Caco-2 (cell line): ENCODE measurements around the gene RPL14. TPM values are rescaled to one million over a fixed set of nuclear protein-coding genes. Genes with fewer than 3 reads are reported as not detected.

ENCODE experiments used
- Bru-seq: library from RNA; stranded (reverse); fragments of 400-500 nt; gene quantifications from one replicate; lab custom pipeline; 2021; lab: Mats Ljungman, UMichigan
- BruChase-seq, 2 experiments: library from RNA; stranded (reverse); fragments of 400-500 nt; gene quantifications; one replicate each; lab custom pipeline; 2021; lab: Mats Ljungman, UMichigan
- BruUV-seq: library from RNA; stranded (reverse); fragments of 400-500 nt; replicated peaks from 2 replicates; lab custom pipeline; 2021; lab: Mats Ljungman, UMichigan
- CTCF ChIA-PET: fragments of 300-600 bp; sonication (Branson Sonifier 250); formaldehyde crosslinking; loops from one replicate; lab custom pipeline; 2022; ENCODE audit warnings: antibody characterized with exemption; lab: Charles Lee
- POLR2A ChIA-PET: fragments of 300-600 bp; sonication (Branson Sonifier 250); formaldehyde crosslinking; loops from one replicate; lab custom pipeline; 2022; ENCODE audit warnings: antibody characterized with exemption; lab: Charles Lee
- DNase-seq, 2 experiments: peaks; one replicate each; pipeline versions ENCODE4 v3.0.0 to v3.0.0-alpha.2; 2020 to 2022
- H3K27me3 ChIP-seq: replicated peaks from 2 replicates; pipeline ENCODE4 v1.6.0; 2011; ENCODE audit warnings: low read length; ENCODE audit not compliant: control insufficient read depth, insufficient read depth
- H3K36me3 ChIP-seq: 2 replicates; pipeline ENCODE4 v1.5.1; 2011; ENCODE audit warnings: low read length; ENCODE audit not compliant: control insufficient read depth, insufficient read depth
- H3K4me1 ChIP-seq: fragments of 250-450 bp; sonication (Bioruptor Pico); 2 replicates; pipeline ENCODE4 v1.5.1; 2020; ENCODE audit warnings: mild to moderate bottlenecking
- H3K4me3 ChIP-seq: 2 replicates; pipeline ENCODE4 v1.5.1; 2011; ENCODE audit warnings: low read depth, mild to moderate bottlenecking, control low read depth, low read length
- H3K9me3 ChIP-seq: fragments of 250-450 bp; sonication (Bioruptor Pico); 2 replicates; pipeline ENCODE4 v1.5.1; 2020; ENCODE audit warnings: mild to moderate bottlenecking, moderate library complexity
- H3K27ac Mint-ChIP-seq: one replicate; pipeline ENCODE4 v1.8.0; 2022; ENCODE audit warnings: mixed read lengths; ENCODE audit not compliant: unreplicated experiment
- H3K27me3 Mint-ChIP-seq: one replicate; pipeline ENCODE4 v1.8.0; 2022; ENCODE audit warnings: mixed read lengths; ENCODE audit not compliant: insufficient read depth, unreplicated experiment
- H3K36me3 Mint-ChIP-seq: one replicate; pipeline ENCODE4 v1.8.0; 2022; ENCODE audit warnings: mild to moderate bottlenecking, mixed read lengths; ENCODE audit not compliant: insufficient read depth, unreplicated experiment
- H3K4me1 Mint-ChIP-seq: one replicate; pipeline ENCODE4 v1.8.0; 2022; ENCODE audit warnings: low read depth, mixed read lengths; ENCODE audit not compliant: unreplicated experiment
- H3K4me3 Mint-ChIP-seq: one replicate; pipeline ENCODE4 v1.8.0; 2022; ENCODE audit warnings: mild to moderate bottlenecking, moderate library complexity, mixed read lengths; ENCODE audit not compliant: unreplicated experiment
- H3K9me3 Mint-ChIP-seq: one replicate; pipeline ENCODE4 v1.8.0; 2022; ENCODE audit warnings: mixed read lengths; ENCODE audit not compliant: unreplicated experiment
- intact Hi-C: fragments of 100-400 bp; cut with micrococcal nuclease; formaldehyde crosslinking; loops from one replicate; pipeline ENCODE4 v1.10.0; 2022; ENCODE audit not compliant: unreplicated experiment
- long read RNA-seq: library from polyadenylated mRNA; stranded (forward); transcript quantifications from one replicate; pipeline ENCODE4 v2.0.0, GENCODE V29; 2022
- total RNA-seq: library from RNA; stranded (reverse); gene quantifications from 2 replicates; pipeline ENCODE4 v1.2.3, GENCODE V29; 2022
- TF ChIP-seq, protein P1 (sequence below), 2 experiments: fragments of 200-600 bp in 1 of 2; IDR thresholded peaks; 1 replicate in 1 of 2; 2 replicates in 1 of 2; pipeline versions ENCODE4 v1.5.1 to v1.8.0; 2011 to 2022; ENCODE audit warnings: antibody characterized with exemption in 1 of 2, control low read depth in 1 of 2, inconsistent platforms in 1 of 2, low read depth in 1 of 2, low read length in 1 of 2, mild to moderate bottlenecking in 1 of 2, moderate library complexity in 1 of 2; ENCODE audit not compliant: insufficient read depth in 1 of 2, severe bottlenecking in 1 of 2, unreplicated experiment in 1 of 2

The RPL14 gene
- total RNA-seq: 1,589 and 1,699 TPM in 2 replicates
- percentile 97 among the genes with signal in this experiment for Bru-seq, nascent RNA
- BruChase-seq, experiment 1, labeled RNA remaining after a 2-hour chase: percentile 97 among the genes with signal in this experiment
- percentile 98 among the genes with signal in this experiment for BruChase-seq, experiment 2, labeled RNA remaining after a 6-hour chase
- long read RNA-seq, full-length matches to known transcripts: 257 of 270 reads
- long read RNA-seq, partial matches to known transcripts: 11 of 270 reads
- long read RNA-seq, other reads (novel, unspliced or antisense): 2 of 270 reads

DNA sequence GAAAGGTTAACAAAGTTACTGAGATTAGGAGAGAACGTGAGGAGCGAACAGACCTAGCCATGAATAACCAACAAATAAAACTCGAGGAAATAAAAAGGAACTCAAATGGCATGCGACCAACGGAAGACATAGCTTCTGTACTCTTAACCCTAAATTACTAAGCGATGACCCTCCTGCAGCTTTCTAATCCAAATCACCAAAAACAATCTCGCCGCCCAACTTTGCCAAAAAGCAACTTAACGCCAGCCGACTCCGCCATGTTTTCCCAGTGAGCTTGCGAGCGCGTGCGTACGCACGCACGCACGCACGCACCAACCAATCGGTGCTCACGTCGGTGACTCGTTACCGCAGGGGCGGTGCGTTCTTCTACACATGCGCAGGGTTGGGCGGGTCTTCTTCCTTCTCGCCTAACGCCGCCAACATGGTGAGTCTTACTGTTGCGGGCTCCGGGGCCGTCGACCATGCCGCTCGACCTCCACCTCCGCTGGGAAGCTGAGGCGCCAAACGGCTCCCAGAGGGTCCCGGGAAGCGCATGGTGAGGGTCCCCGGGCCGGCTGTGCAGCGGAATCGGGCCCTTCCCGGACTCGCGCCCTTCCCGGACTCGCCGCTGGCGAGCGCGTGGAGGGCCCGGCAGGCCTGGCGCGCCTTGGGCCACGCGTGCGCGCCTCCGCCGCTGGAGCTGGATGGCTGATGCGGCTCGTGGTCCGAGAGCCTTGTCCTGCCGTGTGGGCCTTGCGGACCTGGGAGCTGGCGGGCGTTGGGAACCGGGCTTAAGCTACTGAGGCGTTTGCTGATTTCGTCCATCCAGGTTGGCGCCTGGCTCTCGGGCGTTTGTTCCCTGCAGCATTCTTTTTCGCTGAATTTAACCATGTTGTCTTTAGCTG is at the start of gene RPL14:
TSS of gene RPL14 (plus strand) at position 400 of the 884 bp plus-strand sequence. CDS start at position 533, 133 bp downstream.
- Mint-ChIP-seq H3K4me1 (peaks cover 10% of the 10 kb centered on the region), H3K27ac (peak within 1 kb of the TSS; percentile 89), H3K27me3 (no peaks in the 10 kb centered on the region), H3K4me3 (peak within 1 kb of the TSS; percentile 81), H3K9me3 (no peaks in the 10 kb centered on the region), H3K36me3 (peaks cover 56% of the 10 kb centered on the region)
- no TSS peak for BruUV-seq
- Histone ChIP-seq H3K27me3 (no peaks in the 10 kb centered on the region), H3K36me3 (no peaks in the 10 kb centered on the region), H3K9me3 (no peaks in the 10 kb centered on the region), H3K4me1 (peaks cover 8% of the 10 kb centered on the region), H3K4me3 (peak within 1 kb of the TSS; percentile 70)
- DNase-seq: peak; percentile 93 to 94
- ChIA-PET POLR2A (interaction anchor here (0.6 to 1.4 kb wide), 7 partner anchors 8 to 1673 kb away, joined by 3 to 17 read pairs (median 5); partner anchors contain the start of genes ZNF619, ZNF620 and ZNF621), CTCF (interaction anchor here (0.5 to 0.6 kb wide), 2 partner anchors 148 to 742 kb away, joined by 4 to 5 read pairs; partner anchors contain the start of genes CTNNB1 and EIF1B)
- TF ChIP-seq, protein P1, sequence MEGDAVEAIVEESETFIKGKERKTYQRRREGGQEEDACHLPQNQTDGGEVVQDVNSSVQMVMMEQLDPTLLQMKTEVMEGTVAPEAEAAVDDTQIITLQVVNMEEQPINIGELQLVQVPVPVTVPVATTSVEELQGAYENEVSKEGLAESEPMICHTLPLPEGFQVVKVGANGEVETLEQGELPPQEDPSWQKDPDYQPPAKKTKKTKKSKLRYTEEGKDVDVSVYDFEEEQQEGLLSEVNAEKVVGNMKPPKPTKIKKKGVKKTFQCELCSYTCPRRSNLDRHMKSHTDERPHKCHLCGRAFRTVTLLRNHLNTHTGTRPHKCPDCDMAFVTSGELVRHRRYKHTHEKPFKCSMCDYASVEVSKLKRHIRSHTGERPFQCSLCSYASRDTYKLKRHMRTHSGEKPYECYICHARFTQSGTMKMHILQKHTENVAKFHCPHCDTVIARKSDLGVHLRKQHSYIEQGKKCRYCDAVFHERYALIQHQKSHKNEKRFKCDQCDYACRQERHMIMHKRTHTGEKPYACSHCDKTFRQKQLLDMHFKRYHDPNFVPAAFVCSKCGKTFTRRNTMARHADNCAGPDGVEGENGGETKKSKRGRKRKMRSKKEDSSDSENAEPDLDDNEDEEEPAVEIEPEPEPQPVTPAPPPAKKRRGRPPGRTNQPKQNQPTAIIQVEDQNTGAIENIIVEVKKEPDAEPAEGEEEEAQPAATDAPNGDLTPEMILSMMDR (IDR thresholded peaks at IDR 0.05; ENCODE audit: insufficient read depth in 1 of 2, low read depth in 1 of 2, low read length in 1 of 2, severe bottlenecking in 1 of 2, unreplicated experiment in 1 of 2): no peak
- intact Hi-C loops: loop anchor here (1.0 kb wide), 1 partner anchor 130 kb away; no protein-coding TSS in a partner anchor

DNA sequence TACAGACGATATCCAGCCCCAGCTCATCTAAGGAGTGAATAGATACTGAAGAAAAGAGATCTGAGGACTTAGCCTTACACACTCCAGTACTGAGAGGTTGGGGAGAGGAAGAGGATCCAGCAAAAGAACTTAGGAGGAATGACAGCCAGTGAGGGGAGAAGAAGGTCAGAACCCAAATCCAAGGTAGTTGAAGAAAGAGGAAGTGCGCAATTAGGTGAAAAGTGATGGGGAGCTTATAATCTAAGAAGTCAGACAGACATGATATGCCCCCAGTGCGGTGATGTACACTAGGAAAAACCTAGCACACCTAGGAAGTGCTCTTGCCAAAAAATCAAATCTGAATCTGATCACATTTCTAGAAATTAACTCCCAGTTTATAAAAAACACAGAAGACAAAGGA is 49.5 kb upstream of the RPL14 start:
- no peaks in the 10 kb centered on the region for H3K4me1 Mint-ChIP-seq

More for the DNA sequence above, 49.5 kb upstream of the RPL14 start:
- BruUV-seq: no TSS peak
- Mint-ChIP-seq H3K4me3 (no peak overlapping the region), H3K27me3 (peaks cover 10% of the 10 kb centered on the region), H3K36me3 (no peaks in the 10 kb centered on the region), H3K27ac (no peak overlapping the region), H3K9me3 (no peaks in the 10 kb centered on the region)
- no peaks in the 10 kb centered on the region; the same call in 1 of the 2 replicates for H3K27me3 ChIP-seq
- H3K9me3 ChIP-seq: no peaks in the 10 kb centered on the region
- no peaks in the 10 kb centered on the region for H3K4me1 ChIP-seq
- TF ChIP-seq, protein P1 (IDR thresholded peaks at IDR 0.05; ENCODE audit: insufficient read depth in 1 of 2, low read depth in 1 of 2, low read length in 1 of 2, severe bottlenecking in 1 of 2, unreplicated experiment in 1 of 2): no peak
- H3K4me3 ChIP-seq: no peak overlapping the region
- intact Hi-C loops: no loop called here
- no peaks in the 10 kb centered on the region for H3K36me3 ChIP-seq
- ChIA-PET CTCF (no interaction called here), POLR2A (no interaction called here)
- DNase-seq: no peak
